Erythroblast (primary cell): ENCODE results near the gene POLR3E.

Experiments used
- DNase-seq, 2 experiments: peaks; one replicate each; lab custom pipeline; 2025; lab: John Stamatoyannopoulos, UW
- GATA1 ChIP-seq: IDR thresholded peaks from 2 replicates; pipeline ENCODE4 v1.6.1; 2011; ENCODE audit warnings: low read depth, mild to moderate bottlenecking, control low read depth, low read length, moderate library complexity
- POLR2A ChIP-seq: IDR thresholded peaks from 2 replicates; pipeline ENCODE4 v1.6.1; 2011; ENCODE audit warnings: mild to moderate bottlenecking, low read length

Gene POLR3E

GRCh38 chr16:22375963-22376640 lies 78.9 kb downstream of the POLR3E start:
- no peak for TF ChIP-seq POLR2A
- TF ChIP-seq GATA1 = no peak
- peak in 1 of 2 experiments; percentile 10 for DNase-seq

- DNase-seq = no peak
- no peak for TF ChIP-seq GATA1
- no peak for TF ChIP-seq POLR2A
Measured at GRCh38 chr16:22379656-22380055, 82.4 kb downstream of the POLR3E start.

- no peak for TF ChIP-seq POLR2A
- TF ChIP-seq GATA1 = no peak
- DNase-seq = no peak
Measured at GRCh38 chr16:22380529-22380928, 83.3 kb downstream of the POLR3E start.

GRCh38 chr16:22381392-22381791 lies 84.2 kb downstream of the POLR3E start:
- DNase-seq = no peak
- TF ChIP-seq POLR2A = no peak
- TF ChIP-seq GATA1 = no peak

GRCh38 chr16:22383827-22384226 lies 86.6 kb downstream of the POLR3E start:
- no peak for TF ChIP-seq POLR2A
- no peak for TF ChIP-seq GATA1
- DNase-seq = no peak
